ENCODE results near the gene SOX8.

Gene SOX8

DNA sequence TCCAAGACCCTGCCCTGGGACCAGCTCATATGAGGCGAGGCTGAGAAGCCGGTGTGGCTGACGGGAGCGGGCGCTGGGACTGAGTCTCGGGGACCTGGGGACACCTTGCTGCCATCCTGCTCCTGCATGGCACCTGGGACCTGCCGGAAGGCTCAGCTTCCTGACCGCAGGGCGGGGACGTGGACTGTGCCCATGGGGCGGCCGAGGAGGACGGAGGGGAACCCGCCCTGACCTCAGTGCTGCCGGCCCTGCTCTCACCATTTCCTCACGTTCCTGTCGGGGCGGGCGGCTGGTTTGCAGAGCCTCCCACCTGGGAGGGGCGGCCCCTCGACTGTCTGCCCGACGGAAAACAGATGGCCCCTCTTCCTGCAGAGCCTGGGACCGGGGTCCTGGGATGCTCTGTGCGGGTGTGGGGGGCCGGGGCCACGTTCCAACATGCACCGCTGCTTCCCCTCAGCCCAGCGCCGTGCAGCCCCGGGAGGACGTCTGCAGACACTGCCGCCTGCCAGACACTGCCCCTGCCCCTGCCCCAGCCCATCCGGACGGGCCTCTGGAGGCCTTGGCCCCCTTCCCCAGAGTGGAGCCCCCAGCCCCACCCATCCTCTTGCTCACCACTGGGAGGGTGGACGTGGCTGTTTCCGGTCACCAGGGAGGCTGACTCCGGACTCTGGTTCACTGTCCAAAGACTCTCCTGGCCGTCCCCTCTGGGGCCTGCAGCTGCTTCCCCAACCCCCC lies 47.1 kb downstream of the SOX8 start:
- no peak for DNase-seq

DNA sequence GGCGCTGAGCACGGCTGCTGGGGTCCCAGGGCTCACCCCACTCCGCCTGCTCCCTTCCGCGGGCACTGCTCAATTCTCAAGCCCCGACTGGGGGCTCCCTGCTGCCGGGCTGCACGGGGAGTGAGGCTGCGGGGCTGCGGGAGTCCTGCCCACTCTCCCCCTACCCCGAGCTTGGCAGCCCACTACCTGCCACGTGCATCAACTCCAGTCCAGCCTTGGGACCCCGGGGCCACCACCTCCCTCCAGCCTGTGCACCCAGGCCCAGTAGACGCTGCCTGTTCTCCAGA lies 47.6 kb downstream of the SOX8 start:
- DNase-seq = no peak

DNA sequence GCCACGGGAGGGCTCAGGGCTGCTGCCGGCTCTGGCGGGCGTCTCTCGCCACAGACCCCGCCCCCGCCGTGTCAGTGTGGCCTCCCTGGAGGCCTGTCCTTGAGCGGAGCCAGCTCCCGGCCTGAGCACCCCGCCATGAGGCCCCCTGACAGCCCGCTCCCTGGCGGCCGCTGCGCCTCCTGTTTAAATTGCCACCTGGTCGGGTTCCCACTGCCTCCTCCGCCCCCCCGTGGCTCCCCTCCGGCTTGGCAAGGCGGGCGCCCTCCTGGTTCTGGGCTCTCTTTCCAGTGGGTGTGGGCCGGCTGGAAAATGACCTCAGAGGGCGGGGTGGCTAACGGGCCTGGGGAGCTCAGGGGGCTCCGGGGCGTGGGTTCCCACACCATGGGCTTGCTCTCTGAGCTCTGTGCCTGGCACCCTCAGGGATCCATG lies 48.9 kb downstream of the SOX8 start:
- DNase-seq = no peak

DNA sequence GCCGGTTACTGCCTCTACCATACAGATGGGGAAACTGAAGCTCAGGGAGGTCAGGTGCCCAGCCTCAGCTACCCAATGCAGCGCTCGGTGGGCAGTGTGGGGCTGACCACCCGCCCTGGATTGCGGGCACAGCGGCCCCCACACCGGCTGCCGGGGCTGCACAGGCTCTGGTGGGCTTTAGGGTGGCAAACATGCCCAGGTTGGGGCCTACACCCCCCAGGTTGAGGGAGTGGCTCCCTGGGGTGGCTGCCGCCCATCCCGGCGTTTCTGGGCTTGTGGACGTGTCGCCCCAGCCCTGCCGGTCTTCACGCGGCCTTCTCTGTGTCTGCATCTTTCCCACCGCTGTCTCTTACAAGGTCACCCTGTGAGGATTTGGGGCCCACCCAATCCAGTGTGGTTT lies 50.1 kb downstream of the SOX8 start:
- DNase-seq = no peak

DNA sequence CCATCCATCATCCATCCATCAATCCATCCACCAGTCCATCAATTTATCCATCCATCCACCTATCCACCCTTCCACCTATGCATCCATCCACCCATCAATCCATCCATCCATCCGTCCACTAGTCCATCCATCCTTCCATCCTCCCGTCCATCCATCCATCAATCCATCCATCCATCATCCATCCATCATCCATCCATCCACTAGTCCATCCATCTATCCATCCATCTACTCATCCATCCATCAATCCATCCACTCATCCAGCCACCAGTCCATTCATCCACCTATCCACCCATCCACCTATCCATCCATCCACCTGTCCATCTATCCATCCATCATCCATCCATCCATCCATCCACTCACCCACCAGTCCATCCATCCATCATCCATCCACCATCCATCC lies 51.0 kb downstream of the SOX8 start:
- DNase-seq = no peak

DNA sequence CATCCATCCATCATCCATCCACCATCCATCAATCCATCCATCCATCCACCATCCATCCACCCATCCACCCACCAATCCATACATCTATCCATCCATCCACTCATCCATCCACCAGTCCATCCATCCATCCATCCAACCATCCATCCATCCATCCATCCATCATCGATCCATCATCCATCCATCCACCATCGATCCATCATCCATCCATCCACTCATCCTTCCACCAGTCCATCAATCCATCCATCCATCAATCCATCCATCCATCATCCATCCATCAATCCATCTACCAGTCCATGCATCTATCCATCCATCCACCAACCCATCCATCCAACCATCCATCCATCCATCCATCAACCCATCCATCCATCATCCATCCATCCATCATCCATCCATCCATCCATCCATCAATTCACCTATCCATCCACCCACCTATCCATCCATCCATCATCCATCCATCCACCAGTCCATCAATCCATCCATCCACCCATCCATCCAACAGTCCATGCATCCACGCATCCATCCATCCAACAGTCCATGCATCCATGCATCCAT lies 51.6 kb downstream of the SOX8 start:
- no peak for DNase-seq

DNA sequence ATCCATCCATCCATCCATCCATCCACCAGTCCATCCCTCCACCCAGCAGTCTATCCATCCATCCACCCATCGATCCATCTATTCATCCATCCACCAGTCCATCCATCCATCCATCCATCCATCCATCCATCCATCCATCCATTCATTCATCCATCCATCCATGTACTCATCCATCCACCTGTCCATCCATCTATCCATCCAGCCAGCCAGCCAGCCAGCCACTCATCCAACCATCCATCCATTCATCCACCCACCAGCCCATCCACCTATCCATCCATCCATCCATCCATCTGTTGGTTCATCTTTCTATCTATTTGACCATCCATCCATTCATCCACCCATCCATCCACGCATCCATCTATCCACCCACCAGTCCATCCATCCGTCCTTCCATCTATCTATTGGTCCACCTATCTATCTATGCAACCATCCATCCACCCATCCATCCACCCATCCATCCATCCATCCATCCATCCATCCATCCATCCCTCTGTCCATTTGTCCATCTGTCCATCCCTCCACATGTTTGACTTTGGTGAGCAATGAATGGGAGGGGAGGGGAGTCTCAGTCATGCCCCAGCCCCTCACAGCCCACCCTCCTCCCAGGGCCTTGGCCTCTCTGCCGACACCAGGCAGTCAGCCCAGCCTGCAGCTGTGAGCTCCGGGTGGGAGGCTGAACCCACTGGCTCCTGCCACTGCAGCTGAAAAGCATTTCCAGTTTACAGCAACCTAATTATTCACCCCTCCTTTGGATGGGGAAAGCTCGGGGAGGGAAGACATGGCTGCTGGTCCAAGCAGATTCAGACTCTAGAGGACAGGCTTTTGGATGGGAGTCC lies 52.9 kb downstream of the SOX8 start:
- no peak for DNase-seq

DNA sequence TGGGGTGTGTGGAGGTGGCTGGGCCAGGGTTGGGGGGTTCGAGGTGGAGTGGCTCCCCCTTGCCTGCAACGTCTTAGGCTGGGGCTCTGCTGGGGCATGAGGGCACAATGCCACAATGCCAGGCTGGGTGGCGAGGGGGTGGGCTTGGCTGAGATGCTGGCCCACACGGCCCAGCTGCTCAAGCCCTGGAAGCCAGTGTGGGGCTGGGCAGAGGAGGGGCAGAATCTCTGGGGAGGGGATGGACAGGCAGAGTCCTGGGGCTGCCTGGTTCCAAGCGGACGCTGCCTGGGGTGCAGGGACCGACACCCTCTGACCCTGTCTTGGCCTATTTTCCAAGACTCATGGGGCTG lies 53.5 kb downstream of the SOX8 start:
- no peak for DNase-seq

DNA sequence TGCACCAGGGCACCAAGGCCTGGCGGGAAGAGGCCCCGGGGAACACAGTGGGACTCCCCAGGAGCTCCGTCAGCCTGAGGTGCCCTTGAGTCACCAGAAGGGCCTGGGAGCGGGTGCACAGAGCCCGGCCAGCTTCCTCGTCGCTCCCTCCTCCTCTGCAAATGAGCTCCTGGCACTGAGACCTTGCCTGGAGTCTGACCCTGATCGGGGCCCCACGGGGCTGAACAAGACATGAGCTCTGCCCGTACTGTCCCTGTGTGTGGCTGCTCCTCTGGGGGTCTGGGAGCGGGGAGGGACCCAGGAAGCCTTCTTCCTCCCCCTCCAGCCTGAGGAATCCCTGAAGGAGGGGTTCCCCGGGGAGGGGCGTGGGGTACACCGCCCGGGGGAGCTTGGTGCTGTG lies 54.6 kb downstream of the SOX8 start:
- no peak for DNase-seq
